ENCODE data around the gene RAB4A. TPM values are rescaled to one million over a fixed set of nuclear protein-coding genes. Genes with fewer than 3 reads are reported as not detected.
A peak's percentile ranks its signal among the peaks of the same experiment; 100 is the strongest.

RAB4A gene
- total and polyA plus RNA-seq, 2 of the 13 experiments (the other 11 are each of a cell fraction or from before 2014, with no cell fraction given) = 56.0 to 80.1 TPM

GRCh38 chr1:229270547-229271447 lies at the start of gene RAB4A (continued):
- TF ChIP-seq RBM22 (optimal IDR thresholded peaks at IDR 0.05; ENCODE audit: low read length) (no peak), TAF1 (CRISPR knock-in tag; IDR thresholded peaks at IDR 0.05) (peak; percentile 59), MEIS2 (CRISPR knock-in tag; IDR thresholded peaks at IDR 0.05) (peak; percentile 81; the same call in 1 of the 2 replicates), ATF5 (CRISPR knock-in tag; IDR thresholded peaks at IDR 0.05; ENCODE audit: low read depth) (no peak), RARA (CRISPR knock-in tag; IDR thresholded peaks at IDR 0.05) (peak; percentile 46), SP2 (CRISPR knock-in tag; IDR thresholded peaks at IDR 0.05) (peak; percentile 55; the same call in 1 of the 2 replicates), TARDBP (CRISPR knock-in tag; IDR thresholded peaks at IDR 0.05) (peak; percentile 73; the same call in 1 of the 2 replicates), WIZ (CRISPR knock-in tag; IDR thresholded peaks at IDR 0.05) (0 out of 2 replicates have a peak, but pooled peaks have one; percentile 39), ZFP90 (CRISPR knock-in tag; IDR thresholded peaks at IDR 0.05; ENCODE audit: borderline replicate concordance) (peak; percentile 89; the same call in 1 of the 2 replicates), ZNF260 (CRISPR knock-in tag; IDR thresholded peaks at IDR 0.05; ENCODE audit: borderline replicate concordance, low read depth) (no peak), ZNF263 (CRISPR knock-in tag; IDR thresholded peaks at IDR 0.05) (0 out of 2 replicates have a peak, but pooled peaks have one; percentile 14), POLR2AphosphoS2 (IDR thresholded peaks at IDR 0.05; ENCODE audit: low read depth, low read length) (peak; percentile 42; the same call in 1 of the 2 replicates), KAT7 (CRISPR knock-in tag; IDR thresholded peaks at IDR 0.05; ENCODE audit: borderline replicate concordance) (no peak; the same call in 1 of the 2 replicates), HDAC2 (CRISPR knock-in tag; IDR thresholded peaks at IDR 0.05) (peak; percentile 14; the same call in 1 of the 2 replicates), KDM4B (CRISPR knock-in tag; IDR thresholded peaks at IDR 0.05) (no peak), CREM (IDR thresholded peaks at IDR 0.05) (0 out of 2 replicates have a peak, but pooled peaks have one; percentile 50), CREM (CRISPR knock-in tag; IDR thresholded peaks at IDR 0.05) (no peak), NR0B2 (CRISPR knock-in tag; IDR thresholded peaks at IDR 0.05) (peak; percentile 99), ZNF687 (CRISPR knock-in tag; IDR thresholded peaks at IDR 0.05) (peak; percentile 99), SIN3A (IDR thresholded peaks at IDR 0.05; ENCODE audit: borderline replicate concordance, low read depth, low read length) (peak; percentile 90; the same call in 1 of the 2 replicates), TERF1 (CRISPR knock-in tag; IDR thresholded peaks at IDR 0.05) (no peak), FOSL2 (CRISPR knock-in tag; IDR thresholded peaks at IDR 0.05) (no peak; the same call in 1 of the 2 replicates), SP5 (CRISPR knock-in tag; IDR thresholded peaks at IDR 0.05; ENCODE audit: borderline replicate concordance, low read depth) (peak; percentile 81), HNRNPK (IDR thresholded peaks at IDR 0.05; ENCODE audit: low read depth, low read length, poor library complexity, severe bottlenecking) (peak; percentile 97)

Data from HepG2 (cell line).